ENCODE measurements around the gene RPP38. TPM values are rescaled to one million over a fixed set of nuclear protein-coding genes. Genes with fewer than 3 reads are reported as not detected.

RPP38 gene
- total and polyA plus RNA-seq, 2 of the 13 experiments (the other 11 are each of a cell fraction or from before 2014, with no cell fraction given) = 11.7 to 16.4 TPM

GRCh38 chr10:15097011-15097812, at the start of gene RPP38 (continued):
- peak; percentile 5; the same call in 1 of the 2 replicates for TF ChIP-seq NFYC (CRISPR knock-in tag; IDR thresholded peaks at IDR 0.05)
- no peak for TF ChIP-seq ZNF878 (CRISPR knock-in tag; IDR thresholded peaks at IDR 0.05)
- no peak for TF ChIP-seq HMG20A (CRISPR knock-in tag; IDR thresholded peaks at IDR 0.05; ENCODE audit: borderline replicate concordance)
- peak; percentile 49 for TF ChIP-seq ZNF317 (CRISPR knock-in tag; IDR thresholded peaks at IDR 0.05)
- peak; percentile 26; the same call in 1 of the 2 replicates for TF ChIP-seq ZNF205 (CRISPR knock-in tag; IDR thresholded peaks at IDR 0.05)
- TF ChIP-seq MAFK (conservative IDR thresholded peaks at IDR 0.05 in 1 of 2, IDR thresholded peaks at IDR 0.05 in 1 of 2; ENCODE audit: low read length in 2 of 2) = no peak
- TF ChIP-seq ZNF749 (CRISPR knock-in tag; IDR thresholded peaks at IDR 0.05; ENCODE audit: borderline replicate concordance) = peak; percentile 71; the same call in 1 of the 2 replicates
- peak; percentile 94 for TF ChIP-seq AGO2 (optimal IDR thresholded peaks at IDR 0.05; ENCODE audit: low read depth, low read length)
- TF ChIP-seq MIXL1 (CRISPR knock-in tag; IDR thresholded peaks at IDR 0.05) = peak; percentile 15; the same call in 1 of the 2 replicates
- no peak for TF ChIP-seq ZNF746 (CRISPR knock-in tag; IDR thresholded peaks at IDR 0.05)
- 0 out of 2 replicates have a peak, but pooled peaks have one; percentile 29 for TF ChIP-seq GTF3A (CRISPR knock-in tag; conservative IDR thresholded peaks at IDR 0.05)
- TF ChIP-seq SNAPC2 (CRISPR knock-in tag; IDR thresholded peaks at IDR 0.05) = peak; percentile 95
- TF ChIP-seq NR2C2 (CRISPR knock-in tag; IDR thresholded peaks at IDR 0.05; ENCODE audit: borderline replicate concordance) = peak; percentile 83
- TF ChIP-seq SCMH1 (CRISPR knock-in tag; IDR thresholded peaks at IDR 0.05; ENCODE audit: borderline replicate concordance) = no peak
- TF ChIP-seq HHEX (CRISPR knock-in tag; IDR thresholded peaks at IDR 0.05) = no peak
- peak; percentile 85 for TF ChIP-seq ZBTB38 (CRISPR knock-in tag; IDR thresholded peaks at IDR 0.05)
- no peak for TF ChIP-seq KLF11 (CRISPR knock-in tag; IDR thresholded peaks at IDR 0.05)
- no peak for TF ChIP-seq ZKSCAN1 (IDR thresholded peaks at IDR 0.05; ENCODE audit: low read length)
- TF ChIP-seq ZNF160 (CRISPR knock-in tag; IDR thresholded peaks at IDR 0.05) = peak; percentile 73; the same call in 1 of the 2 replicates
- peak; percentile 73 for TF ChIP-seq ATF7-NPFF (CRISPR knock-in tag; IDR thresholded peaks at IDR 0.05; ENCODE audit: low read depth)
- no peak for TF ChIP-seq JUN (CRISPR knock-in tag; IDR thresholded peaks at IDR 0.05)
- TF ChIP-seq ZNF503 (CRISPR knock-in tag; IDR thresholded peaks at IDR 0.05) = peak; percentile 25; the same call in 1 of the 2 replicates
- TF ChIP-seq TIGD3 (CRISPR knock-in tag; IDR thresholded peaks at IDR 0.05; ENCODE audit: borderline replicate concordance) = no peak
- peak; percentile 19; the same call in 1 of the 2 replicates for TF ChIP-seq ZNF740 (CRISPR knock-in tag; IDR thresholded peaks at IDR 0.05)
- peak; percentile 98 for TF ChIP-seq ZNF547 (CRISPR knock-in tag; IDR thresholded peaks at IDR 0.05)
- no peak for TF ChIP-seq SOX5 (CRISPR knock-in tag; IDR thresholded peaks at IDR 0.05; ENCODE audit: borderline replicate concordance)
- TF ChIP-seq ZNF589 (CRISPR knock-in tag; conservative IDR thresholded peaks at IDR 0.05) = no peak; the same call in none of the 2 replicates
- TF ChIP-seq MYC (CRISPR knock-in tag; IDR thresholded peaks at IDR 0.05; ENCODE audit: borderline replicate concordance) = peak; percentile 94
- TF ChIP-seq KLF16 (CRISPR knock-in tag; IDR thresholded peaks at IDR 0.05) = peak in 1 of 2 experiments; percentile 57; a peak in 2 of 4 replicates
